22Rv1 (cell line): ENCODE data around the gene LSM5.

ENCODE experiments used
- ZFX ChIP-seq: fragments of 450-650 bp; IDR thresholded peaks from 2 replicates; pipeline ENCODE4 v1.6.1; 2017; ENCODE audit warnings: antibody characterized with exemption, borderline replicate concordance
- TF ChIP-seq, protein P1 (sequence below): fragments of 450-650 bp; IDR thresholded peaks from 2 replicates; pipeline ENCODE4 v1.5.1; 2017; ENCODE audit warnings: mild to moderate bottlenecking

- TF ChIP-seq, protein P1, sequence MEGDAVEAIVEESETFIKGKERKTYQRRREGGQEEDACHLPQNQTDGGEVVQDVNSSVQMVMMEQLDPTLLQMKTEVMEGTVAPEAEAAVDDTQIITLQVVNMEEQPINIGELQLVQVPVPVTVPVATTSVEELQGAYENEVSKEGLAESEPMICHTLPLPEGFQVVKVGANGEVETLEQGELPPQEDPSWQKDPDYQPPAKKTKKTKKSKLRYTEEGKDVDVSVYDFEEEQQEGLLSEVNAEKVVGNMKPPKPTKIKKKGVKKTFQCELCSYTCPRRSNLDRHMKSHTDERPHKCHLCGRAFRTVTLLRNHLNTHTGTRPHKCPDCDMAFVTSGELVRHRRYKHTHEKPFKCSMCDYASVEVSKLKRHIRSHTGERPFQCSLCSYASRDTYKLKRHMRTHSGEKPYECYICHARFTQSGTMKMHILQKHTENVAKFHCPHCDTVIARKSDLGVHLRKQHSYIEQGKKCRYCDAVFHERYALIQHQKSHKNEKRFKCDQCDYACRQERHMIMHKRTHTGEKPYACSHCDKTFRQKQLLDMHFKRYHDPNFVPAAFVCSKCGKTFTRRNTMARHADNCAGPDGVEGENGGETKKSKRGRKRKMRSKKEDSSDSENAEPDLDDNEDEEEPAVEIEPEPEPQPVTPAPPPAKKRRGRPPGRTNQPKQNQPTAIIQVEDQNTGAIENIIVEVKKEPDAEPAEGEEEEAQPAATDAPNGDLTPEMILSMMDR = no peak
- no peak for TF ChIP-seq ZFX
Observed at GRCh38 chr7:32536585-32536984, 46.4 kb upstream of the LSM5 start.
